GM21515 (cell line): ENCODE results near the gene TRNT1.

ENCODE experiments used
- ATAC-seq: cut with Tn5 transposase; IDR thresholded peaks from one replicate; pipeline ENCODE4 v1.9.1; 2021; ENCODE audit not compliant: unreplicated experiment

Gene TRNT1

DNA sequence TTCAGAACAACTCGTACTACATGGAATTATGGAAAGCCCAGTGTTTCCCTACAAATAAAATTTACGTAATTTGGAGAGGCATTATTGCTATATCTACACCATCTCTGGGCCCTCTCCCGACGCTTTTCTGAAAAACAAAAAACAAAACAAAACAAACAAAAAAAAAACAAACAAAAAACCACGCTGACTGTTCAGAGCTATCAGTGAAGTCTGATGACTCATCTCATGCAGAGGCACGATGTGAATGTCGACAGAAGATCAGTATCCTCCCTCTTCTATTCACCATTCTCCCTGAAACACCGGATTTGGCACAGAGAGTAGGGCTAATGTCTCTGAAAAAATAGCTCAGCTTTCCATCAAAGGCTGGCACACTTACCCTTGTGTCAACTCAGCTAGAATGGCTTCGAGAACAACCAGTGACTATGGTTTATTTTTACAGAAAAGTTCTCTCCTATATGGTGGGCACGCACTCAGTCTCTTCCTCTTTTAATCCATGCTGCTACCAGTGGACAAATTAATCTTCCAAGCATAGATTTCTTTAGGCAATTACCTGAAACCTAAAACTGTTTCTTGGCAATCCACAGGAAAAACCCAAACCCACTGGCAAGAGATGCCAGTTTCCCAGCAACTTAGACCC is 51.2 kb downstream of the TRNT1 start:
- no peak for ATAC-seq

DNA sequence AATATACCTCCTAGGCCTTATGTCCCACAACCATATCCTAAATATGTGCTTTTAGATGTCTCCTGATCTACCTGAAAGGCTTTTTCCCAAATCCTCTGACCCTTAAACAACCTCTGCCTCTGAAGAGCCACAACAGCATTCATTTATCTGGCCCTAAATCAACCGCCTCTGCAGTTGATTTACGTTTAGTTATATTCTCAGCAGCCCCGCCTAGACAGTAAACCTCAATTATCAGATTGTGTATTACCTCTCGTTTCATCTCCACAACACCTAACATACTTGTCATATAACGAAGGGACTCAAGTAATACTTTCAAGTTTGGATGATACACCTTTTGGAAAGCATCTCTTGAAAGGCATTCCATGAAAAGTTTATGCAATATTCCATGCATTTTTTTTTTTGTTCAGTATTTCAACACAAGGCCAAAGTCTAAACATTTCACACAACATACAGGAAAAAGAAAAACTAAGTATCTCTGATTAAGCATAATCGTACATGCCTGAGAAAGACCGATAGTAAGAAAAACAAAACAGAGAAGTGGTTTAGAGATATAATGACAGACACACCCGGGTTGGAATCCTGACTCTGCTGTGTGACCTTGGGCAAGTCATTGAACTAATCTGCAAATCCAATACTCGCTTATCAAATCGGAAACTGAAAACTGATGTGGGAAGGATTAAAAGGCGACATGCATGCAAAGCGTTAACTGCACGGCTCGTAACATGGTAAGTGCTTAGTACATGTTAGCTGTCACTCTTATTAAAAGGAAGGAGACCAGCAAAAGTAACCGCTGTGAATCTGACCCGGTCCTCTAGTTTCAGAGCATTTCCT is 52.0 kb downstream of the TRNT1 start:
- ATAC-seq = no peak

DNA sequence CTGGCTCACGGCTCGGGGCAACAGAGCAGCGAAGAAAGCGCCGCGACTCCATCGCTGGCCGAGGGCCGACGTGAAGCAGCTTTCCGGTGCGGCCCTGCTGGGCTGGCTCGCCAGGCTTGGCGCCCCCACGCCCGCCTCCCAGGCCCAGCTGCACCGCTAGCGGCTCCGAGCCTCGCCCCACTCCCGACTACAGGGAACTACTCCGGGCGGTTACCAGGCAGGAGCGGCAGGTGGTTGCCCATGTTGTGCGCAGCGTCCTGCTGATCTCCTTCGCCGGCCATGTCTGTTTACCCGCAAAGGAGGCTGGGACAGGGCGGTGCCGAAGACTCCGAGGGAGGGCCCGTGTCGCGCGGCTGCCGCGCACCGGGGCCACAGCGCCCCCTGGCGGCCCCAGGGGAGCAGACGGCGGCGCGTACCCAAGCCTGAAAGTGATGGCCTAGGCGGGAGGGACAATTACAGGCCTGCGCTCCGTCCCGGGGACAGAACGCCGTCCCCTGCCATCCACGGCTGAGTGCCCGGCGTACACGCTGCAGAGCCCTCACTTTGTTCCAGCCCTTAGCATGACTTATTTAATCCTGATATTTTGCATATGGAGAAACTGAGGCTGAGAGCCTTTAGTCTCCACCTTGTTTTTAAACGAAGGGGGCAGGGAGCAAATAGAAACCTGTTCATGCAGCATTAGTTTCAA is 52.8 kb downstream of the TRNT1 start, which contains the start of gene CRBN:
CRBN (minus strand) TSS at position 285 of the 688 bp plus-strand sequence; CDS start at position 281, 4 bp downstream.
- ATAC-seq = peak; percentile 99

DNA sequence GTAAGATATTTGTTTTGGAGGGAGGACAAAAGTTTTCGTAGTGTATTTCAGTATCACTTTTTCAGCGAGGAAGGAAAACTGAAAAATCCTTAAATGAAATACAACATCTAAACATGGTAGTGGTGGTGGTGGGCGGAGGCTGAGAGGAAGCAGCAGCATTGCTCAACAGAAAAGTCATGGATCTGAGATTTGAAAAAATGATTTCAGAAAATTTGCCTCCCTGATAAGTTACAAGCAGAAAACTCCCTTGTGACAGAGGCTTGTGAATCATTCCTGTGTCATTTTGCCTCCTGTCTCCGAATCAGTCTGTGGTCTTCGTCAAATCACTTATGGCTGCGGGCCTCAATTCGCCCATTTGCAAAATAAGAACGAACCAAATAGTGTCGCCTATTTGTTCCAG is 53.7 kb downstream of the TRNT1 start:
- ATAC-seq = no peak

DNA sequence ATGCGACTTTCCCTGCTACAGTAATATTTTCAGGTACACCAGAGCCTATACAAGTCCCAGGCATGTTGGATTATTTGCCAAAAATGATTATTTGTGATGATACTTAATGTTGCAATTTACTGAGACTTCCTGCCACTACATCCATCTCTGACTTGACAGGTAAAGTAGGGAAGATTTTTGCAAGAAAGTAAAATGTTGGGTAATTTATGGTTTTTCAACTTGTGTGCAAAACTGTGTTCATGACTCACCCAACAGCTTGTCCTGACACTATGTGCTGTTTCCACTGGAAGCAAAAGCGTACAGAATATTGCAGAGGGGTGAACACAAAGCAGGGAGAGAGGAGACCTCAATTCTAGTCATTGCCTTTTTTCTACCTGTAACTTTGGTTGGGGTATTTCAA is 58.1 kb downstream of the TRNT1 start:
- no peak for ATAC-seq

DNA sequence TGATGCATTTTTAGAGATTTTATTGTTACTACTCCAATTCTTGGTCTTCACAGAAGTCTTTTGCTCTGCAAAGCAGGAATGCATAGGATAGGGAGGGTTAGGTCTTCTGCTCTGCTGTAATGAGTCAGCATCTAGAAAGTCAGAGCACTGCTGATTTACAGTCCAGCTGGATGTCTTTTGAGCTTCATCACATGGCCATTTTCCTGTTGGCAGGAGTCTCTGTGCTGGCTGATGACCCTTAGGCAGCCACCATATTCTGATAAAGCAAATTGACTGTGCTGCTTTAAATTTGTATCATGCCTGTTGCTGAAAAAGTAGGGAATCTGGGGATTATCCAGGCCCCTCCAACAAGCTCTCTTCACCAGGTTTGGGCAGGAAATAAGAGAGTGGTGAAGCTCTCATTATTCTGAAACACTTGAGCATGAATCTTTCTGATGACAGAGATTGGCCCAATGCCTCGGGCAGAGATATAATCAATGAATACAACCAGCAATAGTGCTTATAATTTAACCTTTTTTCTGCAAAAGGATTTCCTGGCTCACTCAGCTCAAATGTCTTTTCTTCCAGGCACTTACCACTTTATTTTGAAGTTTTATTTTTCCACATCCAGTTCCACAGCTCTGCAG is 62.5 kb downstream of the TRNT1 start:
- no peak for ATAC-seq

DNA sequence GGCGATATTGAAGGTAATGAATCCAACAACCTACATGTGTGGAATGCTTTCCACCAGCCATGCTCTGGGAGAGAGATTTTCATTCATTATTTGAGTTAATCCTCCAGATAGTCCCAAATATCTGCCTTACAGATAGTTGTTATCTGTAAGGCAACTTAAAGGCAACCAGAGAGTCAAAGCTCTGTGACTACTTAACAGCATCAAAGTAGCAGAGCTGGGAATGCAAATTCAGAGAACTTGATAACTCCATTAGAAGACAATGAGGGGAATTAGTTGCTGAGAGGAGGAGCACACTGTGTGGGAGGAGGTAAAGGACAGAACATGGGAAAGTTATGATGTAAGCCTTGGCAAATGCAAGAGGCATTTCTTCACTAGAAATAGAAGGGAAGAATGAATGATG is 63.2 kb downstream of the TRNT1 start:
- no peak for ATAC-seq

DNA sequence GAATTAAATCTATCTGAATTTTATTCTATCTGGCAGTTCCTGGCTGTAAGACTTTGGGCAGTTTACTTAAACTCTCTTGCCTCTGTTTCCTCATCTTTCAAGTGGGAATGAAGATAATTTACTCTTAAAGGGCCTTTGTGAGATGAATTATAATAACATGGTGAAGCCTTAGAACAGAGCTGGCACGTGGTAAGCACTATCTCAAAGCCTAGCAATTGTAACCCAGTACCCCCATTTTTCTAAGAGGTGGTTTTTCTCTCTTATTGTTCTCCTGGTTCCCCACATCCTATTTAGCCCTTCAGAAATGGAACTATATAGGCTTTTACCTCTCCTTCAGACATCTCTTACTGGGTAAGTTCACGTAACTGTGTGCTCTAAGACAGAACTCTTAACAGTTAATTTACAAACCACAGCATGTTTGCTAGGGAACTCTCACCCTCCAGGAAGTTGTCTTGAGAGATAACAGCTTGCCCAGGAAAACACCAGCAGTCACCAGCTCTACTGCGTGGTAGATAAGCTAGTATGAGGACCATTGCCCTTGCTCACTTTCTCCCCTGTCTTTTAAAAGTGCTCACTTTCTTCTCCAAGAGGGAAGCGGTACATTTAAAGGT is 65.0 kb downstream of the TRNT1 start:
- no peak for ATAC-seq

DNA sequence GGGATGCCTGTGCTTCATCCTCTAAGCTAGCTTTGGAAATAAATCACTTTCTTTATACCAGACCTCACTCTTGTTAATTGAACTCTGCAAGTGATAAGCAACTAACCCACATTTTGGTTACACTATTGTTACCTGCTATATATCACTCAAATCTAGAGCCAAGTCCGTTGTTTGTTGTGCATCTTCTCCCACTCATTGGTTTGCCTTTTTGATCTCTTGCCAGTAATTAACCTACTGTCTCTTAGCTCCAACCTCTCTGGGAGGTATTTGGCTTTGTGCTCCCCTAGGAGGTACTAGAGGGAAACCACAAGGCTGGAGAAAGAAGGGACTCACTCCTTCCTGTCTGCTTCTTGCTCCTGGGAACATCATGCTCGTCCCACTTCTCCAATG is 65.5 kb downstream of the TRNT1 start:
- no peak for ATAC-seq

DNA sequence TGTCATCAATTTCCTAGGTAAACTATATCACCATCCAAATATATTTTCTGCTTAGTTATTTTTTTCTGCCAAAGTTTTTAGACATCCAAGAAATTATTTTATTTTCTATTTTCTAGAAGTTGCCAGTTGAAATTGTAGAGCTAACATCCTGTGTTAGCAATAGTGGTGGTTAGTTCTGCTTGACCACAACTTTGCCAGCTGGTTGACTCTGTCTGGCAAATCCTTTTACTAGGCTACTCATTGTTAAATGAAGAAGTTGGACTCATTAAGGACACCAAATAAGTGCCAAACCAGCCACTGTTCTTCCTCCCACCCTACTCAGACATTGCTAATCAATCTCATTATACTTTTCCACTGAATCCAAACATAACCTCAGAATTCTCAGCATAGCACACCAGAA is 68.1 kb downstream of the TRNT1 start:
- ATAC-seq = no peak

DNA sequence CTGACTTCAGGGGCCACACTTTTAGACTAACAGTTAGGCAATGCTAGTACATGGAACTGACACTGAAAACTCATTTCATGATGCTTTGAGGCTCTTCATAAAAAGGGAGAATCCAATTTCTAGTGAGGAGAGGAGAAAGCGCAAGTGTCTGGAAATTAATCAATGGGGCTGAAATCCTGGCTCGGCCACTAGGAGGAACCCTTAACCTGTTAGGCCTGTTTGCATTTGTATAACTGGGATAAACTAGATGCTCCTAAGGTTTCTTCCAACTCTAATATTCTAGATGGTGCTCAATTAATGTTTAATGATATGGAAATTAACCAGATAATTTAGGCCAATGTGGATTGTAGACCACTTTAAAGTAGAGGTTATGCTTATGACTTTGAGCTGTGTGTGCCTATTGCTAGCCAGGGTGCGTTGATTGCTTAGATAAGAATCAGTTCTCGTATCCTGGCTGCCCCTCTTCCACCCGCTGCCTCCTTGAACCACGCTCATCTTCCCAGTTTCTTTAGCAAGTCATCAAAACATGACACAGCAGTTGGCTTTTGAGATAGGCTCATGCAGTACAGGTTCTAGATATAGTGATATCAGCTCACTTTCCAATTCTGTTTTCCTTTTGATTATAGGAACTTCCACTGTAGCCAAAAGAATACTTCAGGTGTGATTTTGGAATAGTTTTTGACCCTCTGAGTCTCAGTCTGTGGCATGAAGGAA is 69.6 kb downstream of the TRNT1 start:
- ATAC-seq = no peak
